DND-41 (cell line): Measurements from ENCODE around the gene ARMC7.
A peak's percentile ranks its signal among the peaks of the same experiment; 100 is the strongest.

ENCODE experiments used
- ATAC-seq: fragments of 200-7000 bp; cut with Tn5 transposase; 3 replicates; pipeline ENCODE4 v1.9.1; 2021; ENCODE audit warnings: low read depth; ENCODE audit not compliant: insufficient read depth
- DNase-seq: peaks from one replicate; pipeline ENCODE4 v3.0.0-alpha.2; 2020
- H2AFZ ChIP-seq: 2 replicates; pipeline ENCODE4 v1.6.0; 2012; ENCODE audit warnings: low read depth, low read length
- H3K27ac ChIP-seq: 2 replicates; pipeline ENCODE4 v1.5.1; 2012; ENCODE audit warnings: low read length, inconsistent platforms
- H3K27me3 ChIP-seq: fragments of 200-600 bp; sonication (generic); 2 replicates; pipeline ENCODE4 v1.6.0; 2012; ENCODE audit warnings: low read length, mild to moderate bottlenecking, inconsistent platforms; ENCODE audit not compliant: insufficient read depth, poor library complexity
- H3K36me3 ChIP-seq: 2 replicates; pipeline ENCODE4 v1.5.1; 2012; ENCODE audit warnings: low read length, inconsistent platforms; ENCODE audit not compliant: insufficient read depth
- H3K4me1 ChIP-seq: 2 replicates; pipeline ENCODE4 v1.5.1; 2012; ENCODE audit warnings: mild to moderate bottlenecking, low read length; ENCODE audit not compliant: insufficient read depth
- H3K4me2 ChIP-seq: 2 replicates; pipeline ENCODE4 v1.6.0; 2012; ENCODE audit warnings: mild to moderate bottlenecking, moderate library complexity, low read length, inconsistent platforms; ENCODE audit not compliant: insufficient read depth
- H3K4me3 ChIP-seq, 2 experiments: fragments of 200-600 bp in 1 of 2; shearing (Covaris generic) in 1 of 2; 2 replicates each; pipeline ENCODE4 v1.5.1; 2012 to 2016; ENCODE audit warnings: inconsistent platforms in 2 of 2, low read length in 2 of 2, mild to moderate bottlenecking in 2 of 2, low read depth in 1 of 2, moderate library complexity in 1 of 2
- H3K79me2 ChIP-seq: 2 replicates; pipeline ENCODE4 v1.6.0; 2012; ENCODE audit warnings: low read length, inconsistent platforms; ENCODE audit not compliant: insufficient read depth
- H3K9ac ChIP-seq: 2 replicates; pipeline ENCODE4 v1.6.0; 2012; ENCODE audit warnings: low read depth, mild to moderate bottlenecking, inconsistent platforms, low read length, moderate library complexity
- H3K9me3 ChIP-seq: 2 replicates; pipeline ENCODE4 v1.5.1; 2012; ENCODE audit warnings: low read length, moderate library complexity, mild to moderate bottlenecking, inconsistent platforms; ENCODE audit not compliant: insufficient read depth, severe bottlenecking
- H4K20me1 ChIP-seq: 2 replicates; pipeline ENCODE4 v1.6.0; 2012; ENCODE audit warnings: low read length; ENCODE audit not compliant: insufficient read depth
- EZH2 ChIP-seq: IDR thresholded peaks from 3 replicates; pipeline ENCODE4 v1.6.1; 2012; ENCODE audit warnings: borderline replicate concordance, low read depth, mild to moderate bottlenecking, moderate library complexity, low read length, inconsistent platforms; ENCODE audit not compliant: severe bottlenecking
- TF ChIP-seq, protein P1 (sequence below): IDR thresholded peaks from 2 replicates; pipeline ENCODE4 v1.5.1; 2012; ENCODE audit warnings: borderline replicate concordance, low read length, moderate library complexity, mild to moderate bottlenecking; ENCODE audit not compliant: poor library complexity, severe bottlenecking; ENCODE audit errors: extremely low read depth

Gene ARMC7

DNA sequence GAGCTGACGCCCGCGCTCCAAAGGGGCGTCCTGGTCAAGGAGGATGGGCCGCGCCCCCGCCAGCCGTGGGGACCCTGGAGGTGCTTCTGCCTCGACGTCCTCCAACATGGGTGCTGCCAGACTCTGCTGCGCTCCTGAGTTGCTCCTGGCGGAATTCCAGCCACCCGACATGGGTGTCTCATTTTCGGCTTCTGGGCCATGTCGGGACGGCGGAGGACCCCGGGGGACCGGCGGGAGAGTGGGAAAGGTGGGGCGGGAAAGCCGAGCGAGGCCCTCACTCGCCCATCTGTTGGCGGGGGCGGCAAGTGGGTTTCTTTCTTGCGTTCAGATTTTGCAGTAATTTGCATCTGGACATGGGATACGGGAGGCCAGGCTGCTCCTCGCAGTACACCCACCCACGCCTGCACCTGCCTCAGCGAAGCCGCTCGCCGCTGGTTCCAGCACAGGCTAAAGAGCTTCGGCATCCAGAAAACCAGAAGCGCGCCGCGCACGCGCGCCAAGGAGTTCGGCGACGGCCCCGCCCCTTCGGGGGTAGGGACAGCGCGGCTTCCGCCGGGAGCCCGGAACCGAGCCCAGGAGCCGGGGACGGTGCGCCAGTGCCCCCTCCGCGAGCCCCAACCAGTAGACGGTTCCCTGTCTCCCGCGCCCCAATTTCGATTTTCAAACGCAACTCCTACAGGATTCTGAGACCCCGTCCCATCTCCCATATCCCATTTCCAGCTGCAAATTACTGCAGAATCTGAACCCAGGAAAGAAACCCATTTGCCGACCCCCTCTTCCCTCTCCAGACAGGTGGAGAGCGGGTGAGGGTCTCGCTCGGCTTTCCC, at the start of gene ARMC7:
TSS of gene ARMC7 (plus strand) at position 563 of the 827 bp plus-strand sequence. CDS start 320 bp downstream, outside the sequence.
- DNase-seq (peak; percentile 93), ATAC-seq (peak; percentile 82)
- TF ChIP-seq, protein P1, sequence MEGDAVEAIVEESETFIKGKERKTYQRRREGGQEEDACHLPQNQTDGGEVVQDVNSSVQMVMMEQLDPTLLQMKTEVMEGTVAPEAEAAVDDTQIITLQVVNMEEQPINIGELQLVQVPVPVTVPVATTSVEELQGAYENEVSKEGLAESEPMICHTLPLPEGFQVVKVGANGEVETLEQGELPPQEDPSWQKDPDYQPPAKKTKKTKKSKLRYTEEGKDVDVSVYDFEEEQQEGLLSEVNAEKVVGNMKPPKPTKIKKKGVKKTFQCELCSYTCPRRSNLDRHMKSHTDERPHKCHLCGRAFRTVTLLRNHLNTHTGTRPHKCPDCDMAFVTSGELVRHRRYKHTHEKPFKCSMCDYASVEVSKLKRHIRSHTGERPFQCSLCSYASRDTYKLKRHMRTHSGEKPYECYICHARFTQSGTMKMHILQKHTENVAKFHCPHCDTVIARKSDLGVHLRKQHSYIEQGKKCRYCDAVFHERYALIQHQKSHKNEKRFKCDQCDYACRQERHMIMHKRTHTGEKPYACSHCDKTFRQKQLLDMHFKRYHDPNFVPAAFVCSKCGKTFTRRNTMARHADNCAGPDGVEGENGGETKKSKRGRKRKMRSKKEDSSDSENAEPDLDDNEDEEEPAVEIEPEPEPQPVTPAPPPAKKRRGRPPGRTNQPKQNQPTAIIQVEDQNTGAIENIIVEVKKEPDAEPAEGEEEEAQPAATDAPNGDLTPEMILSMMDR = peak; percentile 11
- TF ChIP-seq EZH2 = no peak
- Histone ChIP-seq H3K27me3 (no peaks in the 10 kb centered on the region), H3K36me3 (no peaks in the 10 kb centered on the region; the same call in 1 of the 2 replicates), H3K9me3 (no peaks in the 10 kb centered on the region), H3K79me2 (peaks cover 28% of the 10 kb centered on the region), H3K4me1 (peaks cover 46% of the 10 kb centered on the region), H3K4me3 (peak within 1 kb of the TSS; percentile 32 to 85; a peak in 3 of 4 replicates), H2AFZ (peak within 1 kb of the TSS; percentile 90), H4K20me1 (no peaks in the 10 kb centered on the region), H3K4me2 (peak within 1 kb of the TSS; percentile 97), H3K27ac (peak within 1 kb of the TSS; percentile 78), H3K9ac (peak within 1 kb of the TSS; percentile 74)

DNA sequence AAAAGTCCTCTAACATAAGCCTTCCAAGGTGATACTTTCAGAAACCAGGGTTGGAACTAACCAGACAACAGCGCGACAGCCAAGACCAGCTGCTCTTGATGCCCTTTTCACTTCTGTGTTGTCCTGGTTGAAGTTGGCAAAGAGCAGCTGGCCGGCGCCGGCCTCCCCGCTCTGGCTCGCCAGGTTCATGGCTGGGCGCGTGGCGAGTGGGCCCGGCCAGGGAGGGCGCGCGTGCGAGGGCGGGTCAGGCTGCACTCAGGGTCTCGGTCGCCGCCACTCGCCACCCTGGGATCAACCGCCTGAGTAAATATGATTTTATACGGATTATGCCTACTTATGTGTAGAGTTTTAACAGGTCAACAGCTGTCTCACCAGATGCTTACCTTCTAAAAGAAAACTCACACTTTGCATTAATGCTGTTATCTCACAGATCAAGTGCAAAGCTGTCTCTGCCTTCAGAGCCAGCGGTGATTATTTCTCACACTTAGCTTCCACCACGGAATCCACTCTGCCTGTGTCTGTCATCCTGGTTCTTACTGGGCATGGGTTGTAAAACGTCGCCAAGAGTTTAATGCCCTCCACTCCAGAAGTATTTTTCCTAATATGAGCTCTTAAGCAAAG, 49.2 kb upstream of the ARMC7 start:
- no peak for ATAC-seq
- TF ChIP-seq, protein P1 = no peak
- TF ChIP-seq EZH2 = no peak
- no peak overlapping the region for H2AFZ ChIP-seq
- H3K27ac ChIP-seq = no peak overlapping the region
- H3K79me2 ChIP-seq = peaks cover 6% of the 10 kb centered on the region; the same call in 1 of the 2 replicates
- no peak for DNase-seq
- no peak overlapping the region for H3K4me2 ChIP-seq
- no peak overlapping the region for H3K9ac ChIP-seq
- peaks cover 72% of the 10 kb centered on the region for H3K36me3 ChIP-seq
- H3K27me3 ChIP-seq = no peaks in the 10 kb centered on the region
- no peak overlapping the region for H3K4me3 ChIP-seq
- no peaks in the 10 kb centered on the region for H3K9me3 ChIP-seq
- H4K20me1 ChIP-seq = no peaks in the 10 kb centered on the region; the same call in 1 of the 2 replicates
- H3K4me1 ChIP-seq = peaks cover 4% of the 10 kb centered on the region

DNA sequence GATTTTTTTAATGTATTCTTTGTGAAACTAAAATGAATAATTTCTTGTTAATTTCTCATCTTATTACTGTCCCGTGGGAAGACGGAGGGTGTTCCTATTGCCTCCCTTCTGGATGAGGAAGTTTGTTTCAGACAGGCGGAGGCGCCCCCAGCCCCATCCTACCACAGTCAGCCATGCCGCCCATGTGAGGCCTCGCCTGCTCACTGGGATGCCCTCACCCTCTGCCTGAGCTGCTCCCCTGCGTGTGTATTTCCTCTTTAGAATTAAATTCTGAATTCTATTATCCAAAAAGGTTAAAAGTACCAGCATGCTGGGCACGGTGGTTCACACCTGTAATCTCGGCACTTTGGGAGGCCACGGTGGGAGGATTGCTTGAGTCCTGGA, 48.7 kb upstream of the ARMC7 start:
- H3K36me3 ChIP-seq = peaks cover 69% of the 10 kb centered on the region
- ATAC-seq = no peak
- no peak overlapping the region for H2AFZ ChIP-seq

More for the DNA sequence above, 48.7 kb upstream of the ARMC7 start:
- H3K9me3 ChIP-seq = no peaks in the 10 kb centered on the region
- H3K9ac ChIP-seq = no peak overlapping the region
- H3K4me1 ChIP-seq = peaks cover 7% of the 10 kb centered on the region
- H3K27ac ChIP-seq = no peak overlapping the region
- no peaks in the 10 kb centered on the region for H3K27me3 ChIP-seq
- no peak for DNase-seq
- TF ChIP-seq, protein P1 = no peak
- TF ChIP-seq EZH2 = no peak
- no peak overlapping the region for H3K4me3 ChIP-seq
- peaks cover 6% of the 10 kb centered on the region; the same call in 1 of the 2 replicates for H3K79me2 ChIP-seq
- no peaks in the 10 kb centered on the region; the same call in 1 of the 2 replicates for H4K20me1 ChIP-seq
- no peak overlapping the region for H3K4me2 ChIP-seq
